NCI-H446 treated with DMSO at 0.1 percent for 48 hours (cell line): ENCODE data around the gene SMARCD3.

Experiments used
- DNase-seq: peaks from one replicate; lab custom pipeline; 2025; lab: John Stamatoyannopoulos, UW

The SMARCD3 gene

GRCh38 chr7:151272877-151273276, 24.4 kb upstream of the SMARCD3 start:
- no peak for DNase-seq

DNA sequence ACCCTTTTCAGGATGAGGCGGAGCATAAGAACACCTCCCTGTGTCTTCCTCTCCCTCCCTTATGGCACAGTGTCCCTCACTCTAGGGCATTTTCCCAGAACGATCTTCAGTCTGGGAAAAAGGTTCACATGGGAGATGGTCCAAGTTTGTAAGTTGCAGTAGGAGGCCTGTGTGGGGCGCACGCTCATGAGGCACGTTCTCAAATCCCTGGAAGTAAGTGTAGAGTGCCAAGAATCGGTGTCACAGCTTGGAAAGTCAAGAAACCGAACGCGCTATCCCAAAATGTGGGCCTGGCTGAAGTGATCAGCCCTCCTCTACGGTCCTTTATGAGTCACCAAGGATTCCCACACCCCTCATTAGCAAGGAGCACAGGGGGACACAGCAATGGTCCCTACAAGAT, 23.9 kb upstream of the SMARCD3 start:
- DNase-seq: no peak

- no peak for DNase-seq
These were observed 23.3 kb upstream of the SMARCD3 start for GRCh38 chr7:151271699-151272355.

DNA sequence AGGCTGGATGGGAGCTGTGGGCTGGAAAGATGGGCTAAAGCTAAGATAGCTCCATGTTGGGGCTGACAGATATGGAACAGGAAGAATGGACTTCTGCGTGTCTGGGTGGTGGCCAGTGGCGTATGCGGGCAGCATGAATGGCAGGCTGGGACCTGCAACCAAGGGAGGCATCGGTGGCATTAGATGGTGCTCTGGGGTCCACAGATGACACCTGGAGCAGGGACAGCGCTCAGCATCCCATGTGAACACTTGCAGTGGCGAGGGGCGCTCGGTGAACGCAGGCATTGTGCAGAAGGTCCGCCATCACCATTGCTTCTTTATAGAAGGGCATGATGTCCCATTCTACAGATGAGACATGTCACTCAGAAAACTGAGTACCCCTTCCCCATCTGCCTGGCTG, 21.0 kb upstream of the SMARCD3 start:
- DNase-seq: no peak

DNA sequence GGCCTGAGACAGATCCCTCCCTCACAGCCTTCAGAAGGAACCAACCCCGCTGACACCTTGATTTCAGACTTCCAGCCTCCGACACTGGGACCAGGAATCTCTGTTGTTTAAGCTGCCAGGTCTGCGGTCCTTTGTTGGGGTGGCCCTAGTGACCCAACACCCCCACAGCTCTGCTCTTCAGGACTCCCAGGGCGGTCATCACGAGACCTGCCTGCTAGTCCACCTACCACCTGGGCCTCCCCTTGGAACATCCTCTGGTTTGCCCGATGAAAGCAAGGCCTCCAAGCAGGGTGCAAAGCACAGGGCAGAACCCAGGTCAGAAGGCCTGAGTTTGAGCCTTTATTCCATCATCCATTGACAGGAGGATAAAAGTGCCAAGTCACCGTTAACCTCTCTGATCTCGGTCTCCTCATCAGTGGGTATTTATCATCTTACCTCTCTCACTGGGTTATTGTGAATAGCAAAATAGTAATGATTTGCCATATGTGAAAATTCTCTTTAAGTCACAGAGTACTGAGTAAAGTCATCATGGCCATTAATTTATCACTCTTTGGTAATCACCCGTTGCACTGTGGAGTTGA, 16.9 kb upstream of the SMARCD3 start:
- no peak for DNase-seq

- DNase-seq: no peak
These were observed 16.1 kb upstream of the SMARCD3 start for GRCh38 chr7:151264615-151265014.

DNA sequence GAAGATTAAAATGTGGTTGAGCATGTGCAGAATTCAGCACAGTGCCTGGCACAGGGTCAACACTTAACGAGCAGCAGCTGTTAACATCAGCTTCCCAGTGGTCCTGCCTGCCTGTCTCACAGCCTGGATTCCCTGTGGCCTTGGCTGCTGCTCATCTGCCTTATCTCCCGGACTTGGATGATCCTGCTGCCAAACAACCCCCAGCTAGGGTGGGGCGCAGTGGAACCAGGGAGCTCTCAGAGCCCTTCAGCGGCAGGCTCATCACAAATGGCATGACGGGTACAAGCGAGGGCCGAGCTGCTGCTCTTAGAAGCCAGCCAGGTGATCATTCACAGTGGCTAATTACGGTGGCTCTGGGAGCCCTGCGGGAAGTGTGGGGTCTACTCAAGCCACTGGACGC, 13.0 kb upstream of the SMARCD3 start:
- no peak for DNase-seq

GRCh38 chr7:151260883-151261282, 12.4 kb upstream of the SMARCD3 start:
- DNase-seq: no peak

DNA sequence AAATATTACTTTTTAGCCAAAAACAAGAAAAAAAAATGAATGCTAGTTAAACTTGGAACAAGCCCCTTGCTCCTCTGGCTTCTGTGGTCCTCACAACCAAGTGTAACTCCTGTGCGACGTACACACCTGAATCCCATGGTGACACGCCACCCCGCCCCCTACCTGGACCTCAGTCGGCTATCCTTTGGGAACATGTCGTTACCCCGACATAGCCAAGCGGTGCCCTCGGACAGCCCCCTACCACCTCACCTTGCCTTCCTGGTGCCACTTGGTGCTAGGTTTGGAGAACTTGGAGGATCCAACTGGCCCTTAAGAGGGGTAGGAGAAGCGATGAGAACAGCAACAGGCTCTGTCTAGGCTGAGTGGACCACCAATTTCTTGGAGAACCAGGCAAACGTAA, 12.0 kb upstream of the SMARCD3 start:
- no peak for DNase-seq

- no peak for DNase-seq
These were observed 9.5 kb upstream of the SMARCD3 start for GRCh38 chr7:151257990-151258389.

DNA sequence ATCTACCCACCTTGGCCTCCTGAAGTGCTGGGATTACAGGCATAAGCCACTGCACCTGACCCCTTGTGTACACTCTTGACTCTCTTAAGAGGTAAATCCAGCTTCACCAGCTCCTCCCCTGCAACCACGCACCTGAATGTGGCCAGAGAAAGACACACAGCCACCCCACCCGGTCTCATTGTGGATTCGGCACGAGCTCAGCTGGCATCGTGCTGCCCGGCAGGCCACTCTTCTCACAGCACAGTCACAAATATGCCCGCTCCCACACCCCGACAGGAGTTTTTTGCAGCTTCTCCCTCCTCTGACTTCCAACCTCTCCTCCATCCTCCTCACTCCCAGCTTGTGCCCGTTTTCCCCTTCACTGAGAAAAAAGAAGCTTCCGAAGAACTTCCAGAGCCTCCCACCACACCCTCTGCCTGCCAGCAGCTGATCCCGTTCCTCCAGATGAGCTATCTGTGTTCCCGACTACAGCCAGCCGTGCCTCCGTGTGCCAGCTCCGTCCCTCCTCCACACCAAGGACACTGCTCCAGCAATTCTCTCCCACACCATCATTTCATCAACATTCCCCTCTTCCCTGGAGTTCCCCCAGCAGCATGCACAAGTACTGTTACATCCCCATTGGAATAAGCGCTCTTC, 8.0 kb upstream of the SMARCD3 start:
- no peak for DNase-seq

DNA sequence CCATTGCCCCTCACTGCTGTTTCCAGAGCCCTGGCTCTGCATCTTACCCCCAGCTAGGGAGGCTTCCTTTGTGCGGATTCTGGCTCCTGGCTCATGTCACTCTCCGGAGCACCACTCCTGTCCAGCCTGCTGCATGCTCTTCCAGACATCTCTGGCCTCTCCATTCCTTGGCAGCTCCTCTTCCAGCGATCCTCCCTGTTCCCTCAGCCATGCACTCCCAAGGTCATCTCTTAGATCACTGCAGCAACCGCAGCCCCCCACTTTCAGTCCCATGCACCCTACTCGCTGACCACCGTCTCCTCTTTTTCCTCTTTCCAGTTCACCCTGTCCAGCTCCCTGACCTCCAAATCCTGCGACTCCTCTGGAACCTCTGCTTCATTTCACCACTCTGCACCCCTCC, 6.9 kb upstream of the SMARCD3 start:
- DNase-seq: no peak

DNA sequence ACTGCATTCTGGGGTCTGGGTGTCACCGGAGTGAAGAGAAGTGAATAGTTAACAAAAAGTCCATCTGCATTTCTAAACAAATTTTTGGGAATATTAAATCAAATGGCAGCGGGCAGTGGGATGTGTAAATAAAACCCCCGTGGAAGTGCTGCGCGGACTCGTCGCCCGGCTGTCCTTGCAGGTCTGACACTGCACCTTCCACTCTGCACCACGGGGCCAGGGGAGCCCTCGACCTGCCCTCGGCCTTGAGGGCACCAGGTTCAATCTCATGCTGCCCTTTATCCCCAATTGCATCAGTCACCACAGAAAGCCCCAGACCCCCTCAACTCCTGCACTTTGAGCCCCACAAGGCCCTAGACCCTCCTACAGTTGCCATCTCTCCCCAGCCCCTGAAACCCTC, 6.4 kb upstream of the SMARCD3 start:
- DNase-seq: no peak

GRCh38 chr7:151254316-151254715, 5.8 kb upstream of the SMARCD3 start:
- no peak for DNase-seq

- no peak for DNase-seq
These were observed 4.6 kb upstream of the SMARCD3 start for GRCh38 chr7:151252961-151253711.

DNA sequence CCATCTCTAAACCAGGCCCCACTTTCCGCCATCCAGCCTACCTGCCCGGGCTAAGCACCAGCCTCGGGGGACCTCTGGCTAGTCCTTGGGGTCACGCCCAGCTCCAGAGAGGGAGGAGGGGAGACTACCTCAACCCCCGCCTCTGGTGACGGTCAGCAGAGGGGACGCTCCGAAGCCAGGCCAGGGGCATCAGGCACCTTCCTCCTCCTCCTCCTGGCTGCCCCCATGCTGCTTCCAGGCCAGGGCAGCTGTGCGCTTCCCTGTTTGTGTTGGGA, 4.0 kb upstream of the SMARCD3 start:
- no peak for DNase-seq

DNA sequence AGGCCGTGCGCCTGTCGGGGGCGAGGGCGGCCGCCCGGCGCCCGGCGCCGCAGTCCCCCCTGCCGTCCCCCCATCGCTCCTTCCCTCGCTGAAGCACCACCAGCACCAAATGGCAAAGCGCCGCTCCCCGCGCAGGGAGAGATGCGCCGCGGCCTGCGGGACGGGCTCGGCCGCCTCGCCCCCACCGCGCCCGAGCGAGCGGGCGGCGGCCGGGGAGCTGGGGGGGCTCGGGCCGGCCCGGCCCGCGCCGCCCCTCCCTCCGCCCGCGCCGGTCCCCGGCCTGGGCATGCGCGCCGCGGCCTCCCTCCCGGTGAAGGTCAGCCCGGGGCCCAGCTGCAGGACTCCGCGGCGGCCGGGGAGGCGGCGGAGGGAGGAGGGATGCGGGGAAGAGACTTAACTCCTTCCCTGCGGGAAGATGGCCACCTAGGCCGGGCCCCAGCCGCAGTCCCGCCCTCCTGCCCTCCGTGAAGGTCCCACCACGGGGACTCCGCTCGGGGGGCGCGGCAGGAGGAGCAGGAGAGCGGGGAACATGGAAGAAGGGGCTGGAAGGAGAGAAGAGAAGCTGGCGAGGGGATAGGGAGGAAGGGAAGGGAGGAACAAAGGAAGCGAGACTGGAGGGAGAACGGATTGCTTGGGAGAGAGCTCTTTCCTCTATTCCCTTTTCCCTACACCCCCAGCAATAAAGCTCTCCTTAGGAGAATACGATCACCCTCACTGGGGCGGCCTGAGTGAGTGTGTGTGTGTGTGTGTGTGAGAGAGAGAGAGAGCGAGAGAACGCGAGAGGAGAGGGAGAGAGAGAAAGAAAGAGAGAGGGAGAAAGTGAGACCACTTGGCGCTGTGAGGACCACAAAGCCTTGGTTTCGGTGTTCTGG, 3.4 kb upstream of the SMARCD3 start:
- no peak for DNase-seq

GRCh38 chr7:151251328-151251688, 2.8 kb upstream of the SMARCD3 start:
- no peak for DNase-seq

- DNase-seq: no peak
These were observed 2.0 kb upstream of the SMARCD3 start for GRCh38 chr7:151250181-151251132.

DNA sequence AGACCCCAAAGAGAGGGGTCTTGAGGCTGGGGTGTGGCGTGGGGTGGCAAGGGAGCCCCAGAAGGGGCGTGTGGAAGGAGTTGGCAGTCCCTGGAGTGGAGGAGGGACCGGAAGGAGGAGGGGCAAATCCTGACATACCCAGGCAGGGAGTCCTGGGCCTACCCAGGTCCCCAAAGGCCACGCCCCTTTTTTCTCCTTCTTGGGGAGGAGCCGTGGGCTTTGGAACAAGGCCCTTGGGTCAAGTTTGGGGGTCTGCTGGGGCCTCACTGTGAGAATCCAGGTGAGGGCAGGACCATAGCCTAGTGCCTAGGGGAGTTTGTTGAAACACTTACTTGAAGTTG, 1.2 kb upstream of the SMARCD3 start:
- no peak for DNase-seq

GRCh38 chr7:151249034-151249731, 689 bp upstream of the SMARCD3 start:
- no peak for DNase-seq
